Measurements from ENCODE around the gene MAGEA9B. TPM values are rescaled to one million over a fixed set of nuclear protein-coding genes. Genes with fewer than 3 reads are reported as not detected.
A peak's percentile ranks its signal among the peaks of the same experiment; 100 is the strongest.
"Not testable (repeated sequence)": the region's sequence is repeated elsewhere in the genome, so short reads cannot be mapped to it uniquely, and the experiment has no call there.

The MAGEA9B gene
- total RNA-seq, 1 donor from 2014 or later: not detected

- not testable (repeated sequence) for H3K36me3 Mint-ChIP-seq; H3K4me1 ChIP-seq; H3K9me3 Mint-ChIP-seq; H3K27ac ChIP-seq; H3K36me3 ChIP-seq; H3K4me1 Mint-ChIP-seq; H3K4me3 ChIP-seq; H2AFZ ChIP-seq (replicated peaks); H3F3A ChIP-seq (ENCODE audit: low read depth); H3K27ac Mint-ChIP-seq; H3K9ac ChIP-seq; H3K79me2 ChIP-seq (ENCODE audit: low read depth); H3K27me3 ChIP-seq; H3K4me2 ChIP-seq; H4K20me1 ChIP-seq (ENCODE audit: low read depth); H3K27me3 Mint-ChIP-seq (ENCODE audit: insufficient read depth, low read depth); H3K9me3 ChIP-seq (ENCODE audit: low read depth); H3K4me3 Mint-ChIP-seq
- DNase-seq (ENCODE audit: low spot score): peak; percentile 58
- TF ChIP-seq, protein P1, sequence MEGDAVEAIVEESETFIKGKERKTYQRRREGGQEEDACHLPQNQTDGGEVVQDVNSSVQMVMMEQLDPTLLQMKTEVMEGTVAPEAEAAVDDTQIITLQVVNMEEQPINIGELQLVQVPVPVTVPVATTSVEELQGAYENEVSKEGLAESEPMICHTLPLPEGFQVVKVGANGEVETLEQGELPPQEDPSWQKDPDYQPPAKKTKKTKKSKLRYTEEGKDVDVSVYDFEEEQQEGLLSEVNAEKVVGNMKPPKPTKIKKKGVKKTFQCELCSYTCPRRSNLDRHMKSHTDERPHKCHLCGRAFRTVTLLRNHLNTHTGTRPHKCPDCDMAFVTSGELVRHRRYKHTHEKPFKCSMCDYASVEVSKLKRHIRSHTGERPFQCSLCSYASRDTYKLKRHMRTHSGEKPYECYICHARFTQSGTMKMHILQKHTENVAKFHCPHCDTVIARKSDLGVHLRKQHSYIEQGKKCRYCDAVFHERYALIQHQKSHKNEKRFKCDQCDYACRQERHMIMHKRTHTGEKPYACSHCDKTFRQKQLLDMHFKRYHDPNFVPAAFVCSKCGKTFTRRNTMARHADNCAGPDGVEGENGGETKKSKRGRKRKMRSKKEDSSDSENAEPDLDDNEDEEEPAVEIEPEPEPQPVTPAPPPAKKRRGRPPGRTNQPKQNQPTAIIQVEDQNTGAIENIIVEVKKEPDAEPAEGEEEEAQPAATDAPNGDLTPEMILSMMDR (IDR thresholded peaks at IDR 0.05): peak; percentile 41
These were observed 41.4 kb downstream of the MAGEA9B start for GRCh38 chrX:149545545-149546543.

- TF ChIP-seq EZH2phosphoT487 (IDR thresholded peaks at IDR 0.05) (no peak), EZH2 (IDR thresholded peaks at IDR 0.05) (no peak)
- TF ChIP-seq, protein P1 (IDR thresholded peaks at IDR 0.05): no peak
- H3K36me3 ChIP-seq: no peaks in the 10 kb centered on the region
These were observed 45.7 kb downstream of the MAGEA9B start for GRCh38 chrX:149541521-149542047.

DNA sequence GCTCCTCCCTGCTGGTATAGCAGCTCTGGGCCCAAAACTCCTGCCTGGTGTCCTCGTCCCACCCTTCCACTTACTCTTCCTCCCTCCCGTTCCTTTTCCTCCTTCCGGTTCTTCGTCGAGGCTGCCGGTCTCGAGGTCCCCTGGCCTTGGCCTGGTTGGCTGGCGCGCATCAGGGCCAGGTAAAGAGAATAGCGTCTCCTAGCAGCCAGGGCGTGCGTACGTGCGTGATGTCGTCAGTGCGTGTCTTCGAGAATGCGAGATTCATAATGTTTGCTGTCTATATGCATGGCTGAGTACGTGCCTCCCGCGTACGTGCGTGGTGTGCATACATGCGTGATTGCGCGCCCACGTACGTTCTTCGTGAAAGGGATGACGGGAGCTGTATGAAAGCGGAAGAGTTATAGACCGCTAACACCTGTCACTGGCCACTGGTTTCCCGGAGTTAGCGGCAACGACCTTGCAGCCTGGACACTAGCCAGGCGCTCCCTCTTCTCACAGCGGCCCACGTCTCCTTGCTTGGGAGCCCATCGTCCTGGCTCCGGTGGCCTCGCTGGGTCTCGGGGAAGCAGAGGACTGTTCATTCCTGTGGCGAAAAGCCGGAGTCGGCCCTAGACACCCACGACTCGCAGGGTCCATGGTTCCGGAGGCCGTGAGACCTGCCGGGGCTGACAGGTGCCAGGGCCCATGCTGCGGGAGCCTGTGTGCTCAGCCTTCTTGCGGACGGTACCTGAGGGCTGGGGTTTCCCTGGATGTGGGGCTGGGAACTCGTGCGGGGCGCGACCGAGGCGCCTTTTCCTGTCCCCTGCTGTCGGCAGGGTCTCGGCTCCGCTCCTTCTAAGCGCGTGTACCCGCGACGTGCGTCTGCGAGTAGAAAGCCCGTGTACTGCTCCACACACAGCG, 46.4 kb downstream of the MAGEA9B start, which contains the start of gene EOLA1:
Gene EOLA1 (plus strand): TSS at position 392 of the 900 bp plus-strand sequence. CDS start 4,619 bp downstream, outside the sequence.
- no peaks in the 10 kb centered on the region for H3K27me3 ChIP-seq
- Mint-ChIP-seq H3K36me3 (peaks cover 2% of the 10 kb centered on the region), H3K4me3 (peak within 1 kb of the TSS; percentile 91), H3K27ac (peak within 1 kb of the TSS; percentile 92), H3K9me3 (peaks cover 8% of the 10 kb centered on the region), H3K4me1 (peaks cover 4% of the 10 kb centered on the region), H3K27me3 (ENCODE audit: insufficient read depth, low read depth) (peaks cover 2% of the 10 kb centered on the region)
- no peak within 1 kb of the TSS for H3K9ac ChIP-seq
- no peak within 1 kb of the TSS for H3K27ac ChIP-seq
- peaks cover 8% of the 10 kb centered on the region for H3F3A ChIP-seq (ENCODE audit: low read depth)
- H3K9me3 ChIP-seq (ENCODE audit: low read depth): no peaks in the 10 kb centered on the region
- no peak for DNase-seq (ENCODE audit: low spot score)
- H4K20me1 ChIP-seq (ENCODE audit: low read depth): no peaks in the 10 kb centered on the region
- no peaks in the 10 kb centered on the region for H3K79me2 ChIP-seq (ENCODE audit: low read depth)
- no peak for TF ChIP-seq EZH2phosphoT487 (IDR thresholded peaks at IDR 0.05)
- no peak for TF ChIP-seq EZH2 (IDR thresholded peaks at IDR 0.05)
- TF ChIP-seq, protein P1 (IDR thresholded peaks at IDR 0.05): no peak
- no peaks in the 10 kb centered on the region for H3K36me3 ChIP-seq
- H2AFZ ChIP-seq (replicated peaks): peak within 1 kb of the TSS; percentile 17
- H3K4me2 ChIP-seq: peak within 1 kb of the TSS; percentile 80
- H3K4me3 ChIP-seq: peak within 1 kb of the TSS; percentile 65
- no peaks in the 10 kb centered on the region for H3K4me1 ChIP-seq

More at GRCh38 chrX:149541521-149542047, 45.7 kb downstream of the MAGEA9B start:
- peak overlapping the region; percentile 17 for H2AFZ ChIP-seq (replicated peaks)
- Mint-ChIP-seq H3K4me3 (peak overlapping the region; percentile 91), H3K9me3 (peaks cover 8% of the 10 kb centered on the region), H3K36me3 (no peaks in the 10 kb centered on the region), H3K27ac (no peak overlapping the region), H3K27me3 (ENCODE audit: insufficient read depth, low read depth) (peaks cover 2% of the 10 kb centered on the region), H3K4me1 (peaks cover 2% of the 10 kb centered on the region)
- no peaks in the 10 kb centered on the region for H3K9me3 ChIP-seq (ENCODE audit: low read depth)
- H3K79me2 ChIP-seq (ENCODE audit: low read depth): no peaks in the 10 kb centered on the region
- peak overlapping the region; percentile 80 for H3K4me2 ChIP-seq
- H3K9ac ChIP-seq: no peak overlapping the region
- peak; percentile 72 for DNase-seq (ENCODE audit: low spot score)
- no peaks in the 10 kb centered on the region for H3K27me3 ChIP-seq
- H3K27ac ChIP-seq: no peak overlapping the region
- H3K4me3 ChIP-seq: peak overlapping the region; percentile 61
- H3F3A ChIP-seq (ENCODE audit: low read depth): peaks cover 8% of the 10 kb centered on the region
- no peaks in the 10 kb centered on the region for H4K20me1 ChIP-seq (ENCODE audit: low read depth)
- no peaks in the 10 kb centered on the region for H3K4me1 ChIP-seq

Measured in neural progenitor cell (in vitro differentiated cells).